Endothelial cell of umbilical vein (primary cell): ENCODE results near the gene COX7A2.

Source experiments
- CTCF ChIP-seq, 2 donors: IDR thresholded peaks; 1 replicate in 1 of 2; 2 replicates in 1 of 2; pipeline ENCODE4 v1.5.1; 2011; ENCODE audit warnings: low read length in 2 of 2, mild to moderate bottlenecking in 2 of 2, moderate library complexity in 2 of 2, control low read depth in 1 of 2, inconsistent platforms in 1 of 2, low read depth in 1 of 2; ENCODE audit not compliant: insufficient read depth in 1 of 2; ENCODE audit errors: extremely low read depth in 1 of 2
- POLR2A ChIP-seq: IDR thresholded peaks from 2 replicates; pipeline ENCODE4 v1.6.1; 2012; ENCODE audit warnings: low read depth, mild to moderate bottlenecking, control low read depth, low read length

DNA sequence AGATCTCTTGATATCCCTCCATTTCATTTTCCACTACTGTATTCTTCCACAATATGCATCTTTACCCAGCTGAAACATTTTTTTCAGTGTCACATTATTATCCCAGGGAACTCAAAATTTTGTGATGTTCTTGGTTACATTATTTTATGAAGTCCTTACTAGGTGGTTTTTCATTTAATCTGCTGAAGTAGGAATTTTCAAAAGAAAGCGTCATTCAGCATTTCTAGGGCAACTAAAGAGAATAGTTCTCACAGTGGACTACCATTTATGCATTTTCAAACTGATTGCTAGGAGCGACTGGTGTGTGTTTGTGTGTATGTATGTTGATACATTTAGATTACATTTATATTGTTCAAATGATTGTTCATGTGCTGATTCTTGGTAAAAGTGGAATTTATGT is 43.4 kb upstream of the COX7A2 start:
- TF ChIP-seq CTCF (IDR thresholded peaks at IDR 0.05; ENCODE audit: extremely low read depth in 1 of 2, insufficient read depth in 1 of 2, low read depth in 1 of 2, low read length in 2 of 2) (no peak), POLR2A (no peak)
